GM12875 (cell line): ENCODE results near the gene TWF2.
"Not testable (repeated sequence)": the region's sequence is repeated elsewhere in the genome, so short reads cannot be mapped to it uniquely, and the experiment has no call there.

ENCODE experiments used
- H3K4me3 ChIP-seq: one replicate; pipeline ENCODE4 v1.5.1; 2011; ENCODE audit warnings: low read depth, low read length, control low read depth
- TF ChIP-seq, protein P1 (sequence below): IDR thresholded peaks from 2 replicates; pipeline ENCODE4 v1.5.1; 2011; ENCODE audit warnings: low read depth, mild to moderate bottlenecking, control low read depth, inconsistent platforms, low read length, moderate library complexity, borderline replicate concordance; ENCODE audit not compliant: insufficient read depth

The TWF2 gene

DNA sequence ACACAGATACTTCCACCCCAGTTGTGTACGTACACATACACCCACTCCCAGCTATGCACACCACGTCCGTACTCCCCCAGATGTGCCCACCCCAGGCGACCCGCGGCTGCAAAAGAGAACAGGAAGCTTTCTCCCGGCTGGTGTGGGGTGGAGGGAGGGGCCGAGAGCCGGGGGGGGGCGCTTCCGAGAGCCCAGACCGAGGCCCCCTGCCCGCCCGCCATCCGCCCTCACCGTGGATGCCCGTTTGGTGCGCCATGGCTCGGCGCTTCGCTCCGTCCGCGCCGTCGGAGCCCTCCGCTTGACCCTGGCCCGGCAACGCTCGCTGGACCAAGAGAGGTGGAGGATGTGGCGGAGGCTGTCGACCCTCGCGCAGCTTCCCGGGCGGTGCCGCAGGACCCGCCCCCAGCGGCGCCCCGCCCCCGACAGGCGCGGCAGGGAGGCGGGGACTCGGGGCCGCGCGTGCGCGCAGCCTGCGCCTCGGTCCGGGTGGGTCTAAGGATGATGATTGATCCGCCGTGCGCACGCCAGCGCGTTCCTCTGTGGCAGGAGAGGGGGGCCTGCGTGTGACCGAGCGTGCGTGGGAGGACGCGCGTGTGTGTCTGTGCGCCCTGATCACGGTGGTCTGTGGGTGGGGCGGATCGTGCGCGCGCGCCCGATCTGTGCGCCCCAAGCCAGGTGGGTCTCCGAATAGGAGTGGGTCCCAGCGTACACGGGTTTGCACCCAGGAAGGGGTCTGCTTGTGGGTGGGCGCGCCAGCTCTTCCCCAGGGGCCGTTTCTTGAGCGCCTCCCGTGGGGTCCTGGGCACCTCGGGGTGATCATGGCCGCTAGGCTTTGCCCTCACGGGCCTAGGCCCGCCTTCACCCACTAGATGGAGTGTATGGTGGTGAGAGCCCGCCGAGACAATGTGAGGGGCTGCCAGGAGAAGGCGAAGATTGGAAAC, at the start of gene TWF2:
Gene TWF2, minus strand, starts transcription at position 398 of the 941 bp plus-strand sequence. Its CDS starts 142 bp downstream, at position 256.
- TF ChIP-seq, protein P1, sequence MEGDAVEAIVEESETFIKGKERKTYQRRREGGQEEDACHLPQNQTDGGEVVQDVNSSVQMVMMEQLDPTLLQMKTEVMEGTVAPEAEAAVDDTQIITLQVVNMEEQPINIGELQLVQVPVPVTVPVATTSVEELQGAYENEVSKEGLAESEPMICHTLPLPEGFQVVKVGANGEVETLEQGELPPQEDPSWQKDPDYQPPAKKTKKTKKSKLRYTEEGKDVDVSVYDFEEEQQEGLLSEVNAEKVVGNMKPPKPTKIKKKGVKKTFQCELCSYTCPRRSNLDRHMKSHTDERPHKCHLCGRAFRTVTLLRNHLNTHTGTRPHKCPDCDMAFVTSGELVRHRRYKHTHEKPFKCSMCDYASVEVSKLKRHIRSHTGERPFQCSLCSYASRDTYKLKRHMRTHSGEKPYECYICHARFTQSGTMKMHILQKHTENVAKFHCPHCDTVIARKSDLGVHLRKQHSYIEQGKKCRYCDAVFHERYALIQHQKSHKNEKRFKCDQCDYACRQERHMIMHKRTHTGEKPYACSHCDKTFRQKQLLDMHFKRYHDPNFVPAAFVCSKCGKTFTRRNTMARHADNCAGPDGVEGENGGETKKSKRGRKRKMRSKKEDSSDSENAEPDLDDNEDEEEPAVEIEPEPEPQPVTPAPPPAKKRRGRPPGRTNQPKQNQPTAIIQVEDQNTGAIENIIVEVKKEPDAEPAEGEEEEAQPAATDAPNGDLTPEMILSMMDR = peak; percentile 49; the same call in 1 of the 2 replicates
- H3K4me3 ChIP-seq = peak within 1 kb of the TSS; percentile 98

DNA sequence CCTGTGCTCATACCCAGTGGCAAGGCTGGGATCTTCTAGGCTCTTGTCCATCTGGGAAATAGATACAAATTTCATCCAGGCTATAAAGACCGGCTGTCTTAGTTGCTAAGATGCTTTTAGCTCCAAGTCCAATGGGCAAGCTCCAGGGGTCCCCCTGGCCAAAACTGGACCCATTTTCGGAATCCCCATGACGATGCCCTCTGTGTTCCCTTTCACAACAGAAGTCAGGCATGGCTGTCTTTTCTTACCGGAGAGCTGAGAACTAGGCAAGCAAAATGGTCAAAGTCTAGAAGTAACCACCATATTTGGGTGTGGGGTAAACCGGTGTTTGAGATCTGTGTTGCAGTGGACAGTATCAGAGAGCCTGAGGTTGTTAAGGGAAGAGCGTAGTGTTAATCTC, 49.7 kb upstream of the TWF2 start:
- peak overlapping the region; percentile 88 for H3K4me3 ChIP-seq
- TF ChIP-seq, protein P1 = no peak

DNA sequence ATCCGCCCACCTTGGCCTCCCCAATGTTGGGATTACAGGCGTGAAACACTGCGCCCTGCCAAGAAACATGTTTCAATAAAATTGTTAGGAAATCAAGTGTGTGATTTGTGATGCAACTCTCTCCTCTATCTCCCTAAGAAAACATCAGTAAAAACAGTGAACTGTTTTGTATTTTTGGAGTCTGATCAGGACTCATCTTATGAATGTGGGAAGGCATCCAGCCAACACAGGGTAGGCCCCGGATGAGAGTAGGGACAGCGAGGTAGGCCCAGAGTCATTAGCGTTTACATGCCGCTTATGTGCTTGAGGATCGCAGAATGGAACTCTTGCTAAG, 47.8 kb upstream of the TWF2 start:
- TF ChIP-seq, protein P1 = no peak
- H3K4me3 ChIP-seq = peak overlapping the region; percentile 88

DNA sequence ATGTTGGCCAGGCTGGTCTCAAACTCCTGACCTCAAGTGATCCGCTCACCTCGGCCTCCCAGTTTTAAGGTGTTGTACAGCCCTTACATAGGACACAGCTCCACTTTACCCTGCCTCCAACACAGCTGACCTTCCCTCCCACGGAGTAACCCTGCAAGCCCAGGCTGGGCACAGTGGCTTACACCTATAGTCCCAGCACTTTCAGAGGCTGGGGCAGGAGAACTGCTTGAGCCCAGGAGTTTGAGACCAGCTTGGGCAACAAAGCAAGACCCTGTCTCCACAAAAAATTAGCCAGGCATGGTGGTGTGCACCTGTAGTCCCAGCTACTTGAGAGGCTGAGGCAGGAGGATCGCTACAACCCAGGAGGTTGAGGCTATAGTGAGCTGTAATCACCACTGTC, 45.1 kb upstream of the TWF2 start:
- not testable (repeated sequence) for H3K4me3 ChIP-seq

DNA sequence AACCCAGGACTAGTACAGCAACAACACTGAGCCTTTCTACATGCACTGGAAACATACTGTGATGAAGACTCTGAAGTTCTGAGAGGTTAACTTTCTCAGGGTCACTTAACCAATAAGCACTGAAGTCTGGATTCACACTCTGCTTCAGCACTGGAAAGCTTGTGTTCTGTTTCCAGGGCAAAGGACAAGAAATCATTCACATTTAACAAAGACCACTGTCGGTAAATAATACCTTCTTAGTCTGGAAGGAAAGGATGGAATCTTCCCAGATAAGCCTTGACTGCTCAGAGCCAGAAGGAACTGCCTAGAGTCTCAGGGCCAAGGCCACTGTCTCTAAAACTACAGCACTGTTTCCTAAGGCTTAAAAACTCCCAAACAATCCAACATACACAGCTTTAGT, 44.3 kb upstream of the TWF2 start:
- TF ChIP-seq, protein P1 = no peak

DNA sequence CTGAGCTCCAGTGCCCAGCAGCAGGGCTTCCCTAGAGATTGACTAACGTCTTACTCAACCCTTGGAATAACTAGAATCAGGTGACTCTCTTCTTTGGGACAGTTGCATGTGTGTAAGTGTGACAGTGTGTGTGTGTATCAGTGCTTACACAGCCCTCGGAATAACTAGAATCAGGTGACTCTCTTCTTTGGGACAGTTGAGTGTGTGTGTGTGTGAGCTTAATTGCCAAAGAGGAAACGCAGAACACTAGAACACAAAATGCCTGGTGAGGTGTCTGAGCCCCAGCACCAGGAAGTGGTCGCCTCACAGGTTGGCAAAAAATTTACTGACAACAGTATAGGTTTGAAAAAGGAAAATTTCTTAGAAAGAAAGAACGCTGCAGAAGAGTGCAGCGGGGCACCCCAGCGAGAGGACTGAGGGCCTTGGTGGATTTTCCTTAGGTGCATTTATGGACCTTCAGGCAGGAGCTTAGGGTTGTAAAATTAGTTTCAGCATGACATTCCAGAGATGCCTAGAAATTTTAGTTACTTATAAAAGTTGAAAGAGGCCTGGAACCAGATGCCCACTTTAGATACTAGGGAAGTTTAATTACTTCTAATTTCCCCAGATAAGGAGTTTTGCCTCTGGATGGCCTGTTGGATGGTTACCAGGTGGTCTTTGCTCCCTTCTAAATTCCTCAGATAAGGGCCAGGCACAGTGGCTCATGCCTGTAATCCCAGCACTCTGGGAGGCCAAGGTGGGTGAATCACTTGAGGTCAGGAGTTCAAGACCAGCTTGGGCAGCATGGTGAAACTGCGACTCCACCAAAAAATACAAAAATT, 43.2 kb upstream of the TWF2 start:
- H3K4me3 ChIP-seq = no peak overlapping the region
- TF ChIP-seq, protein P1 = no peak

More for the DNA sequence above, 44.3 kb upstream of the TWF2 start:
- no peak overlapping the region for H3K4me3 ChIP-seq

DNA sequence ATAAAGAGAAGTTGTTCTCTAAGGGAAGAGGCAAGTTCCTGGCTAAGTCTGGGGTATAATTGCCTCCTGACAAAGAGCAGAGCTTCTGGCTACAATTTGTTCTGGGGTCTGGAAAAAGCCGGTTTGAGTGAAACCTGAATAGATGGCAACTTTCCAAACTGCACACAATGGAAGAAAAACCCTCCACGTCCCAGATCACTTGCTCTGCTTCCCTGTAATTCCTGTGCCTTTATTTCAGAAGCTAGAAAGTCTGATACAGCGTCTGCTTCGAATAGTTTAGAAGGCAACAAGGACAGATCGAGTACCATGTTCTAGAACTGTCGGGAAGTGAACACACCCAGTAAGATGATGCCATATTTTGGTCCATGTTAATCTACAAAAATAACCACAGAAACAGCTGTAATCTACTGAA, 41.1 kb upstream of the TWF2 start:
- TF ChIP-seq, protein P1 = no peak
- no peak overlapping the region for H3K4me3 ChIP-seq
